Measurements from ENCODE around the gene GTPBP2. TPM values are rescaled to one million over a fixed set of nuclear protein-coding genes. Genes with fewer than 3 reads are reported as not detected.

GTPBP2 gene
- total RNA-seq, 2 donors from 2014 or later = 15.7 to 20.7 TPM

GRCh38 chr6:43572015-43572414, 57.0 kb downstream of the GTPBP2 start:
- DNase-seq (ENCODE audit: low spot score) = no peak
- Histone ChIP-seq H3K27me3 (no peaks in the 10 kb centered on the region), H3K9me3 (no peaks in the 10 kb centered on the region), H3K36me3 (peaks cover 38% of the 10 kb centered on the region), H3K4me1 (peaks cover 0 to 14% of the 10 kb centered on the region in 2 donors), H3K27ac (no peak overlapping the region), H3K4me3 (no peak overlapping the region)
- no peak for TF ChIP-seq CTCF (IDR thresholded peaks at IDR 0.05)

GRCh38 chr6:43570876-43571441, 58.1 kb downstream of the GTPBP2 start:
- peaks cover 48% of the 10 kb centered on the region for H3K36me3 ChIP-seq
- TF ChIP-seq CTCF (IDR thresholded peaks at IDR 0.05) = no peak

More at GRCh38 chr6:43570876-43571441, 58.1 kb downstream of the GTPBP2 start:
- Histone ChIP-seq H3K4me1 (peaks cover 0 to 7% of the 10 kb centered on the region in 2 donors), H3K27ac (no peak overlapping the region), H3K4me3 (no peak overlapping the region), H3K9me3 (no peaks in the 10 kb centered on the region), H3K27me3 (no peaks in the 10 kb centered on the region)
- DNase-seq (ENCODE audit: low spot score) = no peak

Other genes with a start within 250 kb of the GTPBP2 start
- 1 to 10 TPM; 7.1 to 7.8 TPM for gene ABCC10, start 201.7 kb downstream of the GTPBP2 start, total RNA-seq
- 1 to 10 TPM in 1 of 2 donors, not detected in 1; 1.3 TPM for gene DLK2, start 173.7 kb downstream of the GTPBP2 start, total RNA-seq
- 10 to 100 TPM; 15.8 to 22.0 TPM for gene TJAP1, start 151.7 kb downstream of the GTPBP2 start, total RNA-seq
- under 1 TPM; 0.41 to 0.90 TPM for gene LRRC73, start 118.9 kb downstream of the GTPBP2 start, total RNA-seq
- 100 to 1,000 TPM in 1 of 2 donors, 10 to 100 TPM in 1; 84.0 to 103 TPM for gene YIPF3, start 112.3 kb downstream of the GTPBP2 start, total RNA-seq
- 10 to 100 TPM; 13.5 to 13.9 TPM for gene POLR1C, start 112.2 kb downstream of the GTPBP2 start, total RNA-seq
- 10 to 100 TPM in 1 of 2 donors, 1 to 10 TPM in 1; 8.8 to 11.8 TPM for gene XPO5, start 53.2 kb downstream of the GTPBP2 start, total RNA-seq
- 1 to 10 TPM; 5.5 to 6.2 TPM for gene POLH, start 53.1 kb downstream of the GTPBP2 start, total RNA-seq
- 10 to 100 TPM; 22.8 to 28.2 TPM for gene MAD2L1BP, start 6.6 kb upstream of the GTPBP2 start, total RNA-seq
- under 1 TPM in 1 of 2 donors, not detected in 1; 0.12 TPM for gene RSPH9, start 15.8 kb upstream of the GTPBP2 start, total RNA-seq
- gene MRPS18A, start 58.5 kb upstream of the GTPBP2 start, total RNA-seq = 10 to 100 TPM; 40.4 to 42.7 TPM
- 100 to 1,000 TPM; 102 to 132 TPM for gene VEGFA, start 140.9 kb upstream of the GTPBP2 start, total RNA-seq